ENCODE measurements around the gene ZBTB7C. TPM values are rescaled to one million over a fixed set of nuclear protein-coding genes. Genes with fewer than 3 reads are reported as not detected.

The ZBTB7C gene
- total and polyA plus RNA-seq, 9 of the 15 experiments (the other 6 are each of a cell fraction or from before 2014, with no cell fraction given), result not detected

DNA sequence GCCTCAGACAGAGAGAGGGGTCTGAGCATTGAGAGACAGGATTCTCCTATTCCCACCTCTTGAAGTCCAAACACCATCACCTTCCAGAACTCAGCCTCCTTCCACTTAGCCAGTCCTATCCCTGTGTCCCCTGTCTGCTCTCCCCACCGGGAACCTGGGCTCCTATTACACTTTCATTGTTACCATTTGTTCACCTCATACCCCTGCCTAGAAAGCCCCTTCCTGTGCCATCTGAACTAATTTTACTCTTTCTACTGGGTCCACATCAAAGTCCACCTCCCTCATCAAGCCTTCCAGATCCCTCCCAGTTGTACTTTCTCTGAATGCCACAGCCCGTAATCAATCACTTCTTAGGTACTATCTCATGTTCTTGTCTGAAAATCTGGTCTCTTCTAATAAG, 220.6 kb downstream of the ZBTB7C start (continued):
- TF ChIP-seq, protein P1, sequence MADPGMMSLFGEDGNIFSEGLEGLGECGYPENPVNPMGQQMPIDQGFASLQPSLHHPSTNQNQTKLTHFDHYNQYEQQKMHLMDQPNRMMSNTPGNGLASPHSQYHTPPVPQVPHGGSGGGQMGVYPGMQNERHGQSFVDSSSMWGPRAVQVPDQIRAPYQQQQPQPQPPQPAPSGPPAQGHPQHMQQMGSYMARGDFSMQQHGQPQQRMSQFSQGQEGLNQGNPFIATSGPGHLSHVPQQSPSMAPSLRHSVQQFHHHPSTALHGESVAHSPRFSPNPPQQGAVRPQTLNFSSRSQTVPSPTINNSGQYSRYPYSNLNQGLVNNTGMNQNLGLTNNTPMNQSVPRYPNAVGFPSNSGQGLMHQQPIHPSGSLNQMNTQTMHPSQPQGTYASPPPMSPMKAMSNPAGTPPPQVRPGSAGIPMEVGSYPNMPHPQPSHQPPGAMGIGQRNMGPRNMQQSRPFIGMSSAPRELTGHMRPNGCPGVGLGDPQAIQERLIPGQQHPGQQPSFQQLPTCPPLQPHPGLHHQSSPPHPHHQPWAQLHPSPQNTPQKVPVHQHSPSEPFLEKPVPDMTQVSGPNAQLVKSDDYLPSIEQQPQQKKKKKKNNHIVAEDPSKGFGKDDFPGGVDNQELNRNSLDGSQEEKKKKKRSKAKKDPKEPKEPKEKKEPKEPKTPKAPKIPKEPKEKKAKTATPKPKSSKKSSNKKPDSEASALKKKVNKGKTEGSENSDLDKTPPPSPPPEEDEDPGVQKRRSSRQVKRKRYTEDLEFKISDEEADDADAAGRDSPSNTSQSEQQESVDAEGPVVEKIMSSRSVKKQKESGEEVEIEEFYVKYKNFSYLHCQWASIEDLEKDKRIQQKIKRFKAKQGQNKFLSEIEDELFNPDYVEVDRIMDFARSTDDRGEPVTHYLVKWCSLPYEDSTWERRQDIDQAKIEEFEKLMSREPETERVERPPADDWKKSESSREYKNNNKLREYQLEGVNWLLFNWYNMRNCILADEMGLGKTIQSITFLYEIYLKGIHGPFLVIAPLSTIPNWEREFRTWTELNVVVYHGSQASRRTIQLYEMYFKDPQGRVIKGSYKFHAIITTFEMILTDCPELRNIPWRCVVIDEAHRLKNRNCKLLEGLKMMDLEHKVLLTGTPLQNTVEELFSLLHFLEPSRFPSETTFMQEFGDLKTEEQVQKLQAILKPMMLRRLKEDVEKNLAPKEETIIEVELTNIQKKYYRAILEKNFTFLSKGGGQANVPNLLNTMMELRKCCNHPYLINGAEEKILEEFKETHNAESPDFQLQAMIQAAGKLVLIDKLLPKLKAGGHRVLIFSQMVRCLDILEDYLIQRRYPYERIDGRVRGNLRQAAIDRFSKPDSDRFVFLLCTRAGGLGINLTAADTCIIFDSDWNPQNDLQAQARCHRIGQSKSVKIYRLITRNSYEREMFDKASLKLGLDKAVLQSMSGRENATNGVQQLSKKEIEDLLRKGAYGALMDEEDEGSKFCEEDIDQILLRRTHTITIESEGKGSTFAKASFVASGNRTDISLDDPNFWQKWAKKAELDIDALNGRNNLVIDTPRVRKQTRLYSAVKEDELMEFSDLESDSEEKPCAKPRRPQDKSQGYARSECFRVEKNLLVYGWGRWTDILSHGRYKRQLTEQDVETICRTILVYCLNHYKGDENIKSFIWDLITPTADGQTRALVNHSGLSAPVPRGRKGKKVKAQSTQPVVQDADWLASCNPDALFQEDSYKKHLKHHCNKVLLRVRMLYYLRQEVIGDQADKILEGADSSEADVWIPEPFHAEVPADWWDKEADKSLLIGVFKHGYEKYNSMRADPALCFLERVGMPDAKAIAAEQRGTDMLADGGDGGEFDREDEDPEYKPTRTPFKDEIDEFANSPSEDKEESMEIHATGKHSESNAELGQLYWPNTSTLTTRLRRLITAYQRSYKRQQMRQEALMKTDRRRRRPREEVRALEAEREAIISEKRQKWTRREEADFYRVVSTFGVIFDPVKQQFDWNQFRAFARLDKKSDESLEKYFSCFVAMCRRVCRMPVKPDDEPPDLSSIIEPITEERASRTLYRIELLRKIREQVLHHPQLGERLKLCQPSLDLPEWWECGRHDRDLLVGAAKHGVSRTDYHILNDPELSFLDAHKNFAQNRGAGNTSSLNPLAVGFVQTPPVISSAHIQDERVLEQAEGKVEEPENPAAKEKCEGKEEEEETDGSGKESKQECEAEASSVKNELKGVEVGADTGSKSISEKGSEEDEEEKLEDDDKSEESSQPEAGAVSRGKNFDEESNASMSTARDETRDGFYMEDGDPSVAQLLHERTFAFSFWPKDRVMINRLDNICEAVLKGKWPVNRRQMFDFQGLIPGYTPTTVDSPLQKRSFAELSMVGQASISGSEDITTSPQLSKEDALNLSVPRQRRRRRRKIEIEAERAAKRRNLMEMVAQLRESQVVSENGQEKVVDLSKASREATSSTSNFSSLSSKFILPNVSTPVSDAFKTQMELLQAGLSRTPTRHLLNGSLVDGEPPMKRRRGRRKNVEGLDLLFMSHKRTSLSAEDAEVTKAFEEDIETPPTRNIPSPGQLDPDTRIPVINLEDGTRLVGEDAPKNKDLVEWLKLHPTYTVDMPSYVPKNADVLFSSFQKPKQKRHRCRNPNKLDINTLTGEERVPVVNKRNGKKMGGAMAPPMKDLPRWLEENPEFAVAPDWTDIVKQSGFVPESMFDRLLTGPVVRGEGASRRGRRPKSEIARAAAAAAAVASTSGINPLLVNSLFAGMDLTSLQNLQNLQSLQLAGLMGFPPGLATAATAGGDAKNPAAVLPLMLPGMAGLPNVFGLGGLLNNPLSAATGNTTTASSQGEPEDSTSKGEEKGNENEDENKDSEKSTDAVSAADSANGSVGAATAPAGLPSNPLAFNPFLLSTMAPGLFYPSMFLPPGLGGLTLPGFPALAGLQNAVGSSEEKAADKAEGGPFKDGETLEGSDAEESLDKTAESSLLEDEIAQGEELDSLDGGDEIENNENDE (IDR thresholded peaks at IDR 0.05; ENCODE audit: low read depth, low read length), result no peak
- TF ChIP-seq SMAD4 (CRISPR knock-in tag; conservative IDR thresholded peaks at IDR 0.05), result no peak
- TF ChIP-seq, protein P2, sequence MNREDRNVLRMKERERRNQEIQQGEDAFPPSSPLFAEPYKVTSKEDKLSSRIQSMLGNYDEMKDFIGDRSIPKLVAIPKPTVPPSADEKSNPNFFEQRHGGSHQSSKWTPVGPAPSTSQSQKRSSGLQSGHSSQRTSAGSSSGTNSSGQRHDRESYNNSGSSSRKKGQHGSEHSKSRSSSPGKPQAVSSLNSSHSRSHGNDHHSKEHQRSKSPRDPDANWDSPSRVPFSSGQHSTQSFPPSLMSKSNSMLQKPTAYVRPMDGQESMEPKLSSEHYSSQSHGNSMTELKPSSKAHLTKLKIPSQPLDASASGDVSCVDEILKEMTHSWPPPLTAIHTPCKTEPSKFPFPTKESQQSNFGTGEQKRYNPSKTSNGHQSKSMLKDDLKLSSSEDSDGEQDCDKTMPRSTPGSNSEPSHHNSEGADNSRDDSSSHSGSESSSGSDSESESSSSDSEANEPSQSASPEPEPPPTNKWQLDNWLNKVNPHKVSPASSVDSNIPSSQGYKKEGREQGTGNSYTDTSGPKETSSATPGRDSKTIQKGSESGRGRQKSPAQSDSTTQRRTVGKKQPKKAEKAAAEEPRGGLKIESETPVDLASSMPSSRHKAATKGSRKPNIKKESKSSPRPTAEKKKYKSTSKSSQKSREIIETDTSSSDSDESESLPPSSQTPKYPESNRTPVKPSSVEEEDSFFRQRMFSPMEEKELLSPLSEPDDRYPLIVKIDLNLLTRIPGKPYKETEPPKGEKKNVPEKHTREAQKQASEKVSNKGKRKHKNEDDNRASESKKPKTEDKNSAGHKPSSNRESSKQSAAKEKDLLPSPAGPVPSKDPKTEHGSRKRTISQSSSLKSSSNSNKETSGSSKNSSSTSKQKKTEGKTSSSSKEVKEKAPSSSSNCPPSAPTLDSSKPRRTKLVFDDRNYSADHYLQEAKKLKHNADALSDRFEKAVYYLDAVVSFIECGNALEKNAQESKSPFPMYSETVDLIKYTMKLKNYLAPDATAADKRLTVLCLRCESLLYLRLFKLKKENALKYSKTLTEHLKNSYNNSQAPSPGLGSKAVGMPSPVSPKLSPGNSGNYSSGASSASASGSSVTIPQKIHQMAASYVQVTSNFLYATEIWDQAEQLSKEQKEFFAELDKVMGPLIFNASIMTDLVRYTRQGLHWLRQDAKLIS (CRISPR knock-in tag; IDR thresholded peaks at IDR 0.05), result no peak
- TF ChIP-seq COPS2 (conservative IDR thresholded peaks at IDR 0.05), result no peak
- no peak for TF ChIP-seq FOXM1 (IDR thresholded peaks at IDR 0.05; ENCODE audit: low read depth)
- TF ChIP-seq FOXM1 (CRISPR knock-in tag; IDR thresholded peaks at IDR 0.05; ENCODE audit: low read depth), result no peak
- TF ChIP-seq CBX1 (IDR thresholded peaks at IDR 0.05; ENCODE audit: low read depth), result no peak

Data from K562 (cell line).